Gastroesophageal sphincter (tissue), 3 donors: ENCODE measurements around the gene ANK3.

Experiments used
- CTCF ChIP-seq, 4 experiments: fragments of 200-600 bp in 2 of 4; fragments of 450-650 bp in 2 of 4; sonication (generic) in 1 of 4; IDR thresholded peaks; one replicate each; pipeline ENCODE4 v1.5.1; 2017 to 2019; ENCODE audit warnings: antibody characterized with exemption in 4 of 4, mild to moderate bottlenecking in 2 of 4, moderate library complexity in 2 of 4
- EP300 ChIP-seq: sonication (generic); formaldehyde crosslinking; IDR thresholded peaks from one replicate; pipeline ENCODE4 v1.6.1; 2017; ENCODE audit warnings: antibody characterized with exemption, mild to moderate bottlenecking
- POLR2A ChIP-seq, 2 donors: fragments of 450-650 bp; IDR thresholded peaks; one replicate each; pipeline ENCODE4 v1.6.1; 2017; ENCODE audit warnings: antibody characterized with exemption in 2 of 2, mild to moderate bottlenecking in 2 of 2, moderate library complexity in 1 of 2
- POLR2AphosphoS5 ChIP-seq: sonication (generic); formaldehyde crosslinking; IDR thresholded peaks from one replicate; pipeline ENCODE4 v1.6.1; 2017; ENCODE audit warnings: antibody characterized with exemption

- no peak for TF ChIP-seq CTCF (IDR thresholded peaks at IDR 0.05)
- no peak for TF ChIP-seq POLR2AphosphoS5
- TF ChIP-seq EP300 = no peak
- TF ChIP-seq POLR2A (IDR thresholded peaks at IDR 0.05) = no peak
Measured at GRCh38 chr10:60082744-60083344, 306.8 kb downstream of the ANK3 start.
